ENCODE data around the gene SUCNR1.
"Not testable (repeated sequence)": the region's sequence is repeated elsewhere in the genome, so short reads cannot be mapped to it uniquely, and the experiment has no call there.

Gene SUCNR1

GRCh38 chr3:151881137-151881536 is 7.7 kb downstream of the SUCNR1 start:
- no peak for TF ChIP-seq BACH2 (CRISPR knock-in tag; IDR thresholded peaks at IDR 0.05; ENCODE audit: borderline replicate concordance)
- TF ChIP-seq ZNF70 (CRISPR knock-in tag; IDR thresholded peaks at IDR 0.05) = no peak
- TF ChIP-seq CSDC2 (CRISPR knock-in tag; IDR thresholded peaks at IDR 0.05) = no peak
- no peak for TF ChIP-seq OSR1 (CRISPR knock-in tag; IDR thresholded peaks at IDR 0.05)
- TF ChIP-seq PPARA (CRISPR knock-in tag; IDR thresholded peaks at IDR 0.05; ENCODE audit: borderline replicate concordance) = no peak
- no peak for TF ChIP-seq ISL1 (CRISPR knock-in tag; IDR thresholded peaks at IDR 0.05)
- no peak for TF ChIP-seq PATZ1 (CRISPR knock-in tag; IDR thresholded peaks at IDR 0.05; ENCODE audit: borderline replicate concordance)
- no peak for TF ChIP-seq ARNTL (CRISPR knock-in tag; IDR thresholded peaks at IDR 0.05; ENCODE audit: borderline replicate concordance, low read depth)
- TF ChIP-seq SNAI2 (CRISPR knock-in tag; IDR thresholded peaks at IDR 0.05) = no peak
- no peak for TF ChIP-seq TOX (CRISPR knock-in tag; IDR thresholded peaks at IDR 0.05; ENCODE audit: borderline replicate concordance)
- TF ChIP-seq ZFP3 (CRISPR knock-in tag; IDR thresholded peaks at IDR 0.05) = no peak

GRCh38 chr3:151885397-151885796 is 12.0 kb downstream of the SUCNR1 start:
- ATAC-seq = not testable (repeated sequence)

More at GRCh38 chr3:151881137-151881536, 7.7 kb downstream of the SUCNR1 start:
- ATAC-seq = no peak

- ATAC-seq = not testable (repeated sequence)
These were observed 14.2 kb downstream of the SUCNR1 start for GRCh38 chr3:151887450-151888211.

GRCh38 chr3:151890721-151891141 is 17.3 kb downstream of the SUCNR1 start:
- ATAC-seq = no peak

More at GRCh38 chr3:151890721-151891141, 17.3 kb downstream of the SUCNR1 start:
- TF ChIP-seq ZNF70 (CRISPR knock-in tag; IDR thresholded peaks at IDR 0.05) (no peak), GLIS3 (CRISPR knock-in tag; IDR thresholded peaks at IDR 0.05) (no peak), PATZ1 (CRISPR knock-in tag; IDR thresholded peaks at IDR 0.05; ENCODE audit: borderline replicate concordance) (no peak), SNAI2 (CRISPR knock-in tag; IDR thresholded peaks at IDR 0.05) (no peak), TSHZ2 (CRISPR knock-in tag; IDR thresholded peaks at IDR 0.05) (no peak), ZFP3 (CRISPR knock-in tag; IDR thresholded peaks at IDR 0.05) (no peak), CREB5 (CRISPR knock-in tag; IDR thresholded peaks at IDR 0.05; ENCODE audit: low read depth) (no peak), ZNF8 (CRISPR knock-in tag; IDR thresholded peaks at IDR 0.05) (no peak), TCF4 (CRISPR knock-in tag; IDR thresholded peaks at IDR 0.05; ENCODE audit: borderline replicate concordance) (no peak), ZC3H10 (CRISPR knock-in tag; IDR thresholded peaks at IDR 0.05) (no peak), CSRNP3 (CRISPR knock-in tag; IDR thresholded peaks at IDR 0.05) (no peak), OSR1 (CRISPR knock-in tag; IDR thresholded peaks at IDR 0.05) (no peak), ZFP30 (CRISPR knock-in tag; IDR thresholded peaks at IDR 0.05) (no peak), POU6F1 (CRISPR knock-in tag; IDR thresholded peaks at IDR 0.05; ENCODE audit: borderline replicate concordance, low read depth) (no peak)
